ENCODE results near the gene LRRC47.

GRCh38 chr1:3733094-3733882, 63.0 kb downstream of the LRRC47 start:
- TF ChIP-seq EZH2 (IDR thresholded peaks at IDR 0.05; ENCODE audit: insufficient read depth, poor library complexity, severe bottlenecking) (no peak), EZH2phosphoT487 (IDR thresholded peaks at IDR 0.05; ENCODE audit: insufficient read depth, low read depth) (no peak)
